Peyer's patch (tissue), 4 donors: ENCODE results near the gene SLC16A9. TPM values are rescaled to one million over a fixed set of nuclear protein-coding genes. Genes with fewer than 3 reads are reported as not detected.

Source experiments
- DNase-seq, 3 donors: peaks; one replicate each; pipeline ENCODE4 v3.0.0-alpha.2; 2017 to 2019
- H3K27ac ChIP-seq, 4 donors: fragments of 200-600 bp; sonication (generic); one replicate each; pipeline ENCODE4 v1.5.1; 2016 to 2019
- H3K27me3 ChIP-seq, 2 donors: fragments of 200-600 bp; sonication (generic); one replicate each; pipeline ENCODE4 v1.5.1; 2019
- H3K36me3 ChIP-seq, 3 donors: fragments of 200-600 bp; sonication (generic); one replicate each; pipeline ENCODE4 v1.5.1; 2016 to 2019
- H3K4me1 ChIP-seq, 4 donors: fragments of 200-600 bp; sonication (generic); one replicate each; pipeline ENCODE4 v1.5.1; 2016 to 2019
- H3K4me3 ChIP-seq, 4 donors: fragments of 200-600 bp; sonication (generic); 1 replicate in 3 of 4; 2 replicates in 1 of 4; pipeline ENCODE4 v1.5.1; 2016 to 2019; ENCODE audit warnings: mild to moderate bottlenecking in 1 of 4
- H3K9me3 ChIP-seq, 4 donors: fragments of 200-600 bp; sonication (generic); one replicate each; pipeline ENCODE4 v1.5.1; 2016 to 2019; ENCODE audit warnings: mild to moderate bottlenecking in 1 of 4
- CTCF ChIP-seq, 6 experiments: fragments of 450-650 bp in 4 of 6; fragments of 200-600 bp in 2 of 6; sonication (generic) in 1 of 6; IDR thresholded peaks; one replicate each; pipeline ENCODE4 v1.5.1; 2017 to 2019; ENCODE audit warnings: antibody characterized with exemption in 6 of 6, mild to moderate bottlenecking in 3 of 6, moderate library complexity in 1 of 6
- POLR2A ChIP-seq, 2 donors: fragments of 450-650 bp; IDR thresholded peaks; one replicate each; pipeline ENCODE4 v1.5.1; 2017; ENCODE audit warnings: antibody characterized with exemption in 2 of 2, mild to moderate bottlenecking in 2 of 2, moderate library complexity in 2 of 2
- total RNA-seq, 4 donors: library from RNA; depleted of rRNA; stranded (reverse); fragments of >200 nt; gene quantifications; one replicate each; pipeline ENCODE4 v1.1.0, GENCODE V29; 2016

SLC16A9 gene
- total RNA-seq, 4 donors from 2014 or later: 1.5 to 4.0 (median 2.3) TPM; not detected in 1

- no peaks in the 10 kb centered on the region for H3K9me3 ChIP-seq
- no peak overlapping the region for H3K27ac ChIP-seq
- H3K4me3 ChIP-seq: no peak overlapping the region
- DNase-seq: no peak
- no peak for TF ChIP-seq POLR2A (IDR thresholded peaks at IDR 0.05)
- TF ChIP-seq CTCF (IDR thresholded peaks at IDR 0.05): no peak
- H3K27me3 ChIP-seq: no peaks in the 10 kb centered on the region
- no peaks in the 10 kb centered on the region for H3K36me3 ChIP-seq
- H3K4me1 ChIP-seq: no peaks in the 10 kb centered on the region
Observed at GRCh38 chr10:59688921-59689351, 20.7 kb downstream of the SLC16A9 start.

GRCh38 chr10:59687657-59688056, 22.0 kb downstream of the SLC16A9 start:
- Histone ChIP-seq H3K9me3 (no peaks in the 10 kb centered on the region), H3K27ac (no peak overlapping the region), H3K36me3 (no peaks in the 10 kb centered on the region), H3K4me3 (no peak overlapping the region), H3K4me1 (no peaks in the 10 kb centered on the region), H3K27me3 (no peaks in the 10 kb centered on the region)
- DNase-seq: no peak
- no peak for TF ChIP-seq CTCF (IDR thresholded peaks at IDR 0.05)
- no peak for TF ChIP-seq POLR2A (IDR thresholded peaks at IDR 0.05)

- Histone ChIP-seq H3K27ac (no peak overlapping the region), H3K4me3 (no peak overlapping the region), H3K36me3 (no peaks in the 10 kb centered on the region), H3K27me3 (no peaks in the 10 kb centered on the region), H3K4me1 (no peaks in the 10 kb centered on the region), H3K9me3 (no peaks in the 10 kb centered on the region)
- no peak for DNase-seq
- TF ChIP-seq CTCF (IDR thresholded peaks at IDR 0.05) (no peak), POLR2A (IDR thresholded peaks at IDR 0.05) (no peak)
Observed at GRCh38 chr10:59684006-59684405, 25.6 kb downstream of the SLC16A9 start.

DNA sequence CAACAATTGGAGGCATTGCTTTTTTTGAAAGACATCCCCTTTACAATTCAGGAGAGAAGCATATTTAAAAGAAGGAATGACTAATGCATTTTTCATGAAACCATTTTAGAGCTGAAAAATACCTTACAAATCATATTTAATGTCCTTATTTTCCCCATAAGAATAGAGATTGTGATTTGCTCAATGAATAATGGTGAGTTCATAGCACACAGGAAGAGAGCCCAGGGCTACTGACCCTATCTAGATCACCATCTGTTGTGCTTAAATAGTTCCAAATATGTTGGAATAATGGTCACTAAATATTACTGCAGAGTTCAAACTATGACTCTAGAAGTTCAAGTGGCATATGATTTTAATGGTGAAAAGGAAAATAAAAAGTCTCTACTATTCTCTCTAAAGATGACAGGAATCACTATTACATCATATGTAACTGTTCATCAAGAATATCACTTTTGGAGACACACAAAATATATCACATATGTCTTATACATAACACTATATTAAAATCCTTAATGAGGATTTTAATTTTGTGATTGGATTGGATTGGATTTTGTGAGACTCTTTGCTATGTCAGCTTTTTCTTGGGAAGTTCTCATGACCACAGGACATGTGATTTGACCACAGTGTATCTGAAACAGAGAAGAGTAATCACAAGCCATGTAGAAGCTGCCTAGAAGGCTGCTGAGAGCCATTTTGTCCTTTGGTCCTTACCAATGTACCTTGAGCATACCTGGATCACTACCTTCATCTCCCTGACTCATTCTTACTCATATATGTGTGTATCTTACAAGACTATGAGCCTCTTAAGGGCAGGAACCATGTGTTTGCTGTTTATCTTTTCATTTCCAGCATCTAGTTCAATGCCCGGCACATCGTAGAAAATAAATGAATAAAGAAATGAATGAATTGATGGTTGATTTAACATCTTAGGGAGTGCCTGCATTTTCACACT, 26.4 kb downstream of the SLC16A9 start:
- no peak for DNase-seq
- Histone ChIP-seq H3K27ac (no peak overlapping the region), H3K4me1 (no peaks in the 10 kb centered on the region), H3K4me3 (no peak overlapping the region), H3K36me3 (no peaks in the 10 kb centered on the region), H3K9me3 (no peaks in the 10 kb centered on the region), H3K27me3 (no peaks in the 10 kb centered on the region)
- TF ChIP-seq POLR2A (IDR thresholded peaks at IDR 0.05) (no peak), CTCF (IDR thresholded peaks at IDR 0.05) (no peak)

GRCh38 chr10:59680199-59680598, 29.5 kb downstream of the SLC16A9 start:
- no peak for DNase-seq
- no peaks in the 10 kb centered on the region for H3K36me3 ChIP-seq
- H3K27ac ChIP-seq: no peak overlapping the region
- no peak for TF ChIP-seq POLR2A (IDR thresholded peaks at IDR 0.05)
- no peak for TF ChIP-seq CTCF (IDR thresholded peaks at IDR 0.05)
- no peak overlapping the region for H3K4me3 ChIP-seq
- no peaks in the 10 kb centered on the region for H3K9me3 ChIP-seq
- no peaks in the 10 kb centered on the region for H3K27me3 ChIP-seq
- H3K4me1 ChIP-seq: no peaks in the 10 kb centered on the region
